ENCODE measurements around the gene CD151. TPM values are rescaled to one million over a fixed set of nuclear protein-coding genes. Genes with fewer than 3 reads are reported as not detected.

Gene CD151
- total RNA-seq, 4 donors from 2014 or later: 328 to 675 (median 614) TPM

DNA sequence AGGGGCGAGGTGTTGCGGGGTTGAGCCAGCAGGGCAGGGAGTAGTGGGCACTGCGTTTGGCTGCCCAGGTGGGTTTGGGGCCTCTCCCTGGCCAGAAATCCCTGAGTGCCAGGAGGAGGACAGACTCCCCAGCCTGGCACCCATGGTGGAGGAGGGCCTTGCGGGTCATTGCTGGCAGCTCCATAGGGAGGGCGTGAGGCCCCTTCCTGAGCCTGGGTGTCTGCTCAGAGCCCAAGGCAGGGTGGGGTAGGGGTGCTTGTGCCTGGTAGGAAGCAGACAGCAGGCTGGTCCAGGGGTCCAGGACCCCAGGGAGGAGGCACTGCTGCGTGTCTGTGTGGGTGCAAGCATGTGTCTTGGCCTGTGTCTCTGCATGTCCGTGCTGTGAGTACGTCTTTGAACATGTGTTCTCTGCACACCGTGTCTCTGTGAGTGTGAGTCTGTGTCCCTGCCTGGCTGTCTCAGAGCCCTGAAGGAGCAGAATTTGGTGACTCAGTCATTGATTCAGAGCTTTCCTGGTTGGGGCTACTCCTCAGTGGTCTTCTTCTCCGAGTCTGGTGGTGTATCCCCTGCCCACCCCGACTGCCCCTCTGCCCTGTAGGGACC is 13.8 kb downstream of the CD151 start:
- DNase-seq (ENCODE audit: low spot score) (no peak), ATAC-seq (ENCODE audit: low FRiP score) (no peak)
- TF ChIP-seq, protein P1, sequence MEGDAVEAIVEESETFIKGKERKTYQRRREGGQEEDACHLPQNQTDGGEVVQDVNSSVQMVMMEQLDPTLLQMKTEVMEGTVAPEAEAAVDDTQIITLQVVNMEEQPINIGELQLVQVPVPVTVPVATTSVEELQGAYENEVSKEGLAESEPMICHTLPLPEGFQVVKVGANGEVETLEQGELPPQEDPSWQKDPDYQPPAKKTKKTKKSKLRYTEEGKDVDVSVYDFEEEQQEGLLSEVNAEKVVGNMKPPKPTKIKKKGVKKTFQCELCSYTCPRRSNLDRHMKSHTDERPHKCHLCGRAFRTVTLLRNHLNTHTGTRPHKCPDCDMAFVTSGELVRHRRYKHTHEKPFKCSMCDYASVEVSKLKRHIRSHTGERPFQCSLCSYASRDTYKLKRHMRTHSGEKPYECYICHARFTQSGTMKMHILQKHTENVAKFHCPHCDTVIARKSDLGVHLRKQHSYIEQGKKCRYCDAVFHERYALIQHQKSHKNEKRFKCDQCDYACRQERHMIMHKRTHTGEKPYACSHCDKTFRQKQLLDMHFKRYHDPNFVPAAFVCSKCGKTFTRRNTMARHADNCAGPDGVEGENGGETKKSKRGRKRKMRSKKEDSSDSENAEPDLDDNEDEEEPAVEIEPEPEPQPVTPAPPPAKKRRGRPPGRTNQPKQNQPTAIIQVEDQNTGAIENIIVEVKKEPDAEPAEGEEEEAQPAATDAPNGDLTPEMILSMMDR (IDR thresholded peaks at IDR 0.05): no peak

DNA sequence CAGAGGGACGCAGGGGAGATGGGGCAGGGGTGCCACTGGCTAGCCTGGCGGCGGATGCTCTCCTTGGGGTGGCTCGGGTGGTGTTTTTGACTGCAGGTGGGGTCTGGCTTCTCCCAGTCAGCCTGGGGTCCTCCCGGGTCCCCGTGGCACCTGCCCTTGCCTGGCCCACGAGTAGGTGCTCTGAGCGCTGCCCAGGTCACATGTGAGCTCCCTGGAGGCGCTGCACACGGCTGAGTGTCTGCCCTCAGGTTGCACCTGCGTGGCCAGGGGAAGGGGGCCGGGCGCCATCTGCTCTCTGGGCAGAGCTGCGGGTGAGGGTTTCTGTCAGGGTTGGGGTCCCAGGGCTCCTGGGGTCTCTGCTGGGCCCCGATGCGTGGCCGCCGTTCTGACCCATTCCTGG is 15.1 kb downstream of the CD151 start:
- no peak for ATAC-seq (ENCODE audit: low FRiP score)
- TF ChIP-seq, protein P1 (IDR thresholded peaks at IDR 0.05): no peak
- no peak for DNase-seq (ENCODE audit: low spot score)

DNA sequence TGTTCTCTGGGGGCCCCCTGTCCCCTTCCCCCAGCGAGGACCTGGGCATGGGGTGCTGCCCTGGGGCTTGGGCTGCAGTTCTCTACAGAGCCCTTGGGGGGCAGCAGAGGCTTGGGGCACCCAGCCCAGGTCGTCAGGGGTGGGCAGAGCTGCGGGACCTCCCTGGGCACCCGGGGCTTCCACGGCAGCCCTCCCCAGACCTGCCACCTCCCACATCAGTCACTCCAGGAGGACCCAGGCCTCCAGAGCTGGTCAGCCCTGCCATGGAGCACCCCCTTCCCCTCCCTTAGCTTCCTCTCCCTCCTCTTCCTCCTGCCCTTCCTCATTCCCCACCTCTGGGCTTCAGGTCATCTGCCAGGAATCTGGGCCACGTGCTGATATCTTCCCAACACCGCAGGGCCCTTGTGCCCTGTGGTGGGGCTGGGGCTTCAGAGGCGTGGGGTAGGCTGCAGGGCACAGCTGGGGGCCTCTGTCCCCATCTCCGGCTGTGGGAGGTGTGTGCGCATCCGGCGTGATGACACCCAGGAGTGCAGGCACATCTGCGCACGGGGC is 15.7 kb downstream of the CD151 start:
- TF ChIP-seq, protein P1 (IDR thresholded peaks at IDR 0.05): peak in 1 of 3 donors; percentile 42
- ATAC-seq (ENCODE audit: low FRiP score) (no peak), DNase-seq (ENCODE audit: low spot score) (no peak)

DNA sequence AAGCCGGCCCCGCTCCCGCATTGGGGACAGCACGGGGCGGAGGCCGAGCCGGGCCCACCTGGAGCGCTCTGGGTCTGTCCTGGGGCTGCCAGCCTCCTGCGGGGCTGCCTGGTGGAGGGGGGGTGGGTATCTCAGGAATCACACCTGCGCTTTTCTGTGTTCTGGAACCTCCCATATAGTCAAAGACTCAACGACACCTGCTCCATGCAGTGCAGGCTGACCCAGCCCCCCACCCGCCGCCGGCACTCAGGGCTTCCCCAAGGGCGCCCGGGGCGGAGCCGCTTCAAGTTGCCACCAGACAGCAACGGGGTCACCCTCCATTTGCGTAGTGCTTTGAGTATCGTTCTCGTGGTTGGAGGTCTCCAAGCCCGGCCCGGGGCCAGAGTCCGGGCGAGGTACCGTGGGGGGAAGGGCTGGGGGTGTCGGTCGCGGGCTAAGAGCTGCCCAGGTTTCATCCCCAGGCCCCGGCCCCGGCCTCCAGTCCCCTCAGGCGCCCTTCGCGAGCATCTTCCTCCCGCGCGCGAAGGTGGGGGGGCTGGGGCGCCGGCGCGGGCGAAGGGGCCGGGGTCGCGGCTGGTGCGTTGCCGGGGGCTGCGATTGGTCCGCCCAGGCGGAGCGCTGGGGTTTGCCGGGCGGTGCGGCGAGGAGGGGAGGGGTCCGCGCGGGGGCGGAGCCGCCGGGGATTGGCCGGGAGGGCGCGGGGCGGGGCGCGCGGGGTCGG is 16.5 kb downstream of the CD151 start:
- no peak for ATAC-seq (ENCODE audit: low FRiP score)
- TF ChIP-seq, protein P1 (IDR thresholded peaks at IDR 0.05): no peak
- DNase-seq (ENCODE audit: low spot score): no peak

DNA sequence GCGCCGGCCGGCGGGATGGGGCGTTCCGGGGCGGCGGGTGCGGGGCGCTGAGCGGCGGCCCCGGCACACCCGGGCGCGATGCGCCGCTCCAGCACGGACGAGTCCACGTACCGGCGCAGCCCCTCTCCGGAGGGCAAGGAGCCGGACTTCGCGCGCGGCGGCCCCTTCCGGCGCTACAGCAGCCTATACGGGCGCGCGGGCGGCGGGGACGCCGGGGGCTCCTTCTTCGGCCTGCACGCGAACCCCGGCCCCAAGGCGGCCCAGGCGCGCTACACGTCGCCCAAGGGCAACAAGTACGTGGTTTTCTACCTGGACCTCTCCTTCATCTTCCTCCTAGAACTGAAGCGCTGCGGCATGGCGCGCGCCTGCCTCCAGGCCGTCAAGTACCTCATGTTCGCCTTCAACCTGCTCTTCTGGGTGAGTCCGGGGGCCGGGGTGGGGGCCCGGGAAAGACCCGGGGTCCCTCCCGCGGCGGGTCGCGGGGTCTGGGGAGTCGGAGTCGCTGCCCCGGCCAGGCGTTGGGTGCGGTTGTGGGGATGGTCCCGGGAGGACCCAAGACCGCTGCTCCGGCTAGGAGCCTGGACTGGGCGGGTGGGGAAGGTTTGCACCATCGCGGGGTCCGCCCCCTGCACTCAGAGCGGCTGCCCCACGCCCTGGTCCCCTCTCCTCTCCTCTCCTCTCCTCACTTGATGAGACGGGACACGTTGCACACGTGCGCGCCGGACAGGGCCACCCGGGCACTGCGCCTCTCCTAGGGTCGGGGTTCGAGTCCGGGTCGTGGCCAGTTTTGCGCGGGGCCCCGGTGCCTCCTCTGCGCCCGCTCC is 17.4 kb downstream of the CD151 start:
- no peak for ATAC-seq (ENCODE audit: low FRiP score)

More for the DNA sequence above, 17.4 kb downstream of the CD151 start:
- DNase-seq (ENCODE audit: low spot score): no peak
- TF ChIP-seq, protein P1 (IDR thresholded peaks at IDR 0.05): no peak
